ENCODE measurements around the gene GUCY2D.
"Not testable (repeated sequence)": the region's sequence is repeated elsewhere in the genome, so short reads cannot be mapped to it uniquely, and the experiment has no call there.

GUCY2D gene

GRCh38 chr17:8001976-8002720, at the start of gene GUCY2D:
Gene GUCY2D, plus strand, starts transcription at chr17:8002615. Its CDS starts 433 bp downstream, at chr17:8003048.
- DNase-seq (ENCODE audit: low read depth), result no peak

GRCh38 chr17:7953266-7953665, 49.1 kb upstream of the GUCY2D start:
- DNase-seq (ENCODE audit: low read depth), result not testable (repeated sequence)

GRCh38 chr17:7955414-7956227, 46.8 kb upstream of the GUCY2D start:
- no peak for DNase-seq (ENCODE audit: low read depth)

GRCh38 chr17:7956228-7956965, 46.0 kb upstream of the GUCY2D start:
- DNase-seq (ENCODE audit: low read depth), result no peak

- DNase-seq (ENCODE audit: low read depth), result no peak
Measured at GRCh38 chr17:7959503-7960253, 42.7 kb upstream of the GUCY2D start.

- no peak for DNase-seq (ENCODE audit: low read depth)
Measured at GRCh38 chr17:7961421-7961820, 41.0 kb upstream of the GUCY2D start.

- no peak for DNase-seq (ENCODE audit: low read depth)
Measured at GRCh38 chr17:7967751-7968150, 34.7 kb upstream of the GUCY2D start.

GRCh38 chr17:7969433-7969832, 33.0 kb upstream of the GUCY2D start:
- no peak for DNase-seq (ENCODE audit: low read depth)

GRCh38 chr17:7971651-7972050, 30.8 kb upstream of the GUCY2D start:
- no peak for DNase-seq (ENCODE audit: low read depth)

GRCh38 chr17:7972131-7972785, 30.2 kb upstream of the GUCY2D start:
- no peak for DNase-seq (ENCODE audit: low read depth)

- no peak for DNase-seq (ENCODE audit: low read depth)
Measured at GRCh38 chr17:7974638-7975131, 27.7 kb upstream of the GUCY2D start.

GRCh38 chr17:7977039-7977438, 25.4 kb upstream of the GUCY2D start:
- DNase-seq (ENCODE audit: low read depth), result no peak

GRCh38 chr17:7977805-7978204, 24.6 kb upstream of the GUCY2D start:
- no peak for DNase-seq (ENCODE audit: low read depth)

GRCh38 chr17:7982173-7982572, 20.2 kb upstream of the GUCY2D start:
- no peak for DNase-seq (ENCODE audit: low read depth)

GRCh38 chr17:7982666-7983065, 19.7 kb upstream of the GUCY2D start:
- no peak for DNase-seq (ENCODE audit: low read depth)

GRCh38 chr17:7984904-7985303, 17.5 kb upstream of the GUCY2D start:
- no peak for DNase-seq (ENCODE audit: low read depth)

- DNase-seq (ENCODE audit: low read depth), result no peak
Measured at GRCh38 chr17:7987112-7987893, 15.1 kb upstream of the GUCY2D start.

GRCh38 chr17:7988750-7989178, 13.7 kb upstream of the GUCY2D start:
- DNase-seq (ENCODE audit: low read depth), result no peak

- DNase-seq (ENCODE audit: low read depth), result peak; percentile 87
Measured at GRCh38 chr17:7989781-7990655, 12.4 kb upstream of the GUCY2D start.
